GM18861 (cell line): ENCODE data around the gene PVRIG.
"Not testable (repeated sequence)": the region's sequence is repeated elsewhere in the genome, so short reads cannot be mapped to it uniquely, and the experiment has no call there.

Source experiments
- ATAC-seq: cut with Tn5 transposase; IDR thresholded peaks from one replicate; pipeline ENCODE4 v1.9.1; 2021; ENCODE audit not compliant: unreplicated experiment

PVRIG gene

DNA sequence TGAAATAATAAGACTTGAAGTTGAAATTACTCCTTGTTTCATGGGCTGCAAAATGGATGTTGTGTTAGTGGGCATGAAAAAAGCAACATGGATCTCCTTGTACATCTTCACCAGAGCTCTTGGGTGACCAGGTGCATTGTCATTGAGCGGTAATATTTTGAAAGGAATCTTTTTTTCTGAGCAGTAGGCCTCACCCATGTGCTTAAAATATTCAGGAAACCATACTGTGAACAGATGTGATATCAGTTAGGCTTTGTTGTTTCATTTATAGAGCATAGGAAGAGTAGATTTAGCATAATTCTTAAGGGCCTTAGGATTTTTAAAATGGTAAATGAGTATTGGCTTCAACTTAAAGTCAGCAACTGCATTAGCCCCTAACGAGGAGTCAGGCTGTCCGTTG lies 26.8 kb upstream of the PVRIG start:
- no peak for ATAC-seq

DNA sequence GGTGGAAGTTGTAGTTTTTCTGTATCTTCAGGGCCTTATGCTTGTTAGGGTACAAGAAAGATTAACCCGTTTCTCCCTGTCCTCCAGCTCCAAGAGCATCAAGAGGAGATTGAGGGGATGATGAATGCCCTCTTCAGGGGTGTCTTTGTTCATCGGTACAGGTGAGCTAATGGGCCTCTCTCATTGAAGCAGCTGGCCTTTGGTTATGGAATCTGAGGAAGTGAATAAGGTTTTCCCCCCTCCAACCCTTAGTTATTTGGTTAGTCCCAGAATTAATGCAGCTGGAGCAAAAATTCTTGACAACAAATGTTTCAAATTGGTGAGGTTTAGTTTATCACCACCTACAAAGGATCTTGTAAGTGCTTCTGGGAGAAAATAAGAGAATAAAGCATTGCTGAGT lies 24.5 kb upstream of the PVRIG start:
- no peak for ATAC-seq

DNA sequence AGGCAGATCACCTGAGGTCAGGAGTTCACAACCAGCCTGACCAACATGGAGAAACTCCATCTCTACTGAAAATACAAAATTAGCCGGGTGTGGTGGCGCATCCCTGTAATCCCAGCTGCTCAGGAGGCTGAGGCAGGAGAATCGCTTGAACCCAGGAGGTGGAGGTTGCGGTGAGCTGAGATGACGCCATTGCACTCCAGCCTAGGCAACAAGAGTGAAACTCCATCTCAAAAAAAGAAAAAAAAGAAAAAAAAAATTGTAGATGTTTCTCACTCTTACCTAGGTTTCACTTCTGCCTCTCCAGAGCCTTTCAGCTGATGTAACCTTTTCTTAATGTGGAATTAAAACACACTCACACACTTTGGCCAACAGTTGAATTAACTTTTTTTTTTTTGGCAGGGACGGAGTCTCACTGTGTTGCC lies 23.8 kb upstream of the PVRIG start:
- ATAC-seq, result not testable (repeated sequence)

DNA sequence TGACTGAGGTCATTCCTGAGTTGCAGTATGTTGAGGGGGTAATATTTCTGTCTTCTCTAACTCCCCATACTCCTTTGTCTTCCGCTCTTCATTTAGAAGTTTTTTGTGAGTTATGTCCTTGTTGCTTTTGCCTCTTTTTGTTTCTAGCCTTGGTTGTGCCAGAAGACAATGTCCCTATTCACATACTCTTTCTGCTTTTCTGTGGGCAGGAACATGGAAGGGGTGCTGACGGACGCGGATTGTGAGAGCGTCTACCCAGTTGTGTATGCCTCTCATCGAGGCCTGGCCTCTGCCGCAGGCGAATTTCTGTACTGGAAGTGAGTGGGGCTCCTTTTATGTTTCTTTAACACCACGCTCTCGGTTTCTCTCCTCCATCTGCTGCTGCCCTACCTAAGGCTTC lies 21.5 kb upstream of the PVRIG start:
- ATAC-seq, result no peak

DNA sequence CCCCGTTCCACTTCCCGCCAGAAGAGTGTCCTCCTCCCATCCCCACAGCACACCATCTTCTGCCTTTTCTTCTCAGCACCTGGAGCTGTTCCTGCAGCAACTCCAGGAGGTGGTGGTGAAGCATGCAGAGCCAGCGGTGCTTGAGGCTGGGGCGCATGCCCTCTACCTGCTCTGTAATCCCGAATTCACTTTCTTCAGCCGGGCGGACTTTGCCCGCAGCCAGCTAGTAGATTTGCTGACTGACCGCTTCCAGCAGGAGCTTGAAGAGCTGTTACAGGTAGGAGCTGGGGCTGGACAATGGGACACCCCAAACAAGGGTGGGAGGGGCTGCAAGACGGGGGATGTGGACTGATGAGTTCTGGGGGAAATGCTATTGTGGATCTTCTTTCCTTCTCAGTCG lies 19.1 kb upstream of the PVRIG start:
- ATAC-seq, result no peak

DNA sequence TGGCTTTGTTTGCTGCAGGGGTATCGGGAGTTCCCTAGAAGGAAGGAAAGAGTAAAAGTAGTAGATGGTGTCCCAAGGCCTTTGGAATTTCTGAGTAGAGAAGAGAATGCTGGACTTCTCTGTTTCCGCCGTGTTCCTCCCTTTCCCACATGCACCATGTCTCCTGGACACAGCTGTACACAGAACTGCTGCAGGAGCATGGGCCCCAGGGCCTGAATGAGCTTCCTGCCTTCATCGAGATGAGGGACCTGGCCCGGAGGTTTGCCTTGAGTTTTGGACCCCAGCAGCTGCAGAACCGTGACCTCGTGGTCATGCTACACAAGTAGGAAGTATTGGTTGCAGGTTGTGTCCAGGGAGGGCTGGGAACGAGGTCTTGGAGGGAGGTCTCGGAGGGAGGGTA lies 15.3 kb upstream of the PVRIG start:
- no peak for ATAC-seq

DNA sequence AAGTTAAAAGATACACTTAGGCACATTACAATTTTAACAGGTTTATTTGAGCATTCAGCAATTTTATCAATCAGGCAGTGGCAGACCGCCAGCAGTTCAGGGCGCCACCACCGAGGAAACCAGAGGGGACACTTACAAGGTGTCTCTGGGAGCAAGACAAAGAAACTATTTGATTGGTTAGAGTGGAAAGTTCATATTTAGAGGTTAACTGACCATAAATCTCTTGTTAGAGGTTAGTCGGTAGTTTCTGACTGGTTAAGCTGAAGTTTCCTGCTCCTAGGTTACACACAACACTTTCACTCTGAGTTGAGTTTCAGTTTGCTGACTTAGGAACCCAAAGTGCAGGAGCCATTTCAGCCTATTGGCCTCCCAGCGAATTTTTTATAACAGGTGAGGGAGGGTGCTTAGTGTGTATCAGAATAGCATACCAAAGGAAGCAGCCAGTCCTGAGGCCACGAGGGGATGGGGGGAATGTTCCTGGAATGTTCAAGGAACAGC lies 10.8 kb upstream of the PVRIG start:
- ATAC-seq, result peak; percentile 78

DNA sequence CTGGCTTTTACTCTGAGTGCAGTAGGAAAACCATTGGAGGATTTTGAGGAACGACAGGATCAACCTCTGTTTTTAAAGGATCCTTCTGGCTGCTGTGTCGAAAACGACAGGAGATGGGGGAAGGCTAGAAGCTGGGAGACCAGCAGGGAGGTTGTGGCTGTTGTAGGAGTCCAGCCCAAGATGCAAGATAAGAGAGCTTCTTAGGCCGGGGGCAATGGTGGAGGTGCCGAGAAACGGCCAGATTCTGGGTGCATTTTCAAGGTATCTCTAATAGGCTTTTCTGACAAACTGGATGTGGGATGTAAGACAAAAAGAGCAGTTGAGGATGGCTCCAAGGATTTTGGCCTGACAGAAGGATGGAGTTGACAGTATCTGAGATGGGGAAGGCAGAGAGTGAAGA lies 10.3 kb upstream of the PVRIG start:
- ATAC-seq, result no peak

DNA sequence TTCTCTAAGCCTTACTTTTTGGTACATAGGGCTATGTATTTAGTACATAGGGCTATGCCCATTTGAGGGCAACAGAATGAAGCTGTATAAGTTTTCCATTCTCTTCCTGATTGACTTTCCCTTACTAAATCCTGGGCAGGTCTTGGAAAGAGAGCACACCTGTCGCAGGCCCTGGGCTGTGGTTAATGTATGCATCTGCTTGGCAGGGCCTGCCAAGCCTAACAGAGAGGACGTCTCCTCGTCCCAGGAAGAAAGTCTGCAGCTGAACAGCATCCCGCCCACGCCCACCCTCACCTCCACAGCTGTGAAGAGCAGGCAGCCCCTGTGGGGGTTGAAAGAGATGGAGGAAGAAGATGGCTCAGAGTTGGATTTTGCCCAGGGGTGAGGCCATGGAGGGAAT lies 8.9 kb upstream of the PVRIG start:
- no peak for ATAC-seq

DNA sequence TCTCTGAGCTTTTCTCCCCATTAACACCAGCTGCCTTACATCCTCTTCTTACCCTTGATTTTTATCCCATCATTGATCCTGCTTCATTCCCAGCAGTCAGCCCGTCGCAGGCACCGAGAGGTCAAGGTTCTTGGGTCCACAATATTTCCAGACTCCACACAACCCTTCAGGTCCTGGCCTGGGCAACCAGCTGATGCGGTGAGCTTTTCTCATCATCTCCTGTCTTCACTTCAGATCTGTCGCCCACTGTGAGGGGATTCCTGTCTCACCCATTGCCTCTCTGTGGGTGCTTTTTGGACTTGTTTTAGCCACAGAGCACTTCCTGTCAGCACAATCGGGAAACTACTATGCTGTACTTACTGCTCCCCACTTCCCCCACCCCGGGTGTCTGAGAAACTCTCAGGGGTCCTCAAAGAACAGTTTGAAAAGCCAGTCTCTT lies 8.4 kb upstream of the PVRIG start:
- ATAC-seq, result no peak

DNA sequence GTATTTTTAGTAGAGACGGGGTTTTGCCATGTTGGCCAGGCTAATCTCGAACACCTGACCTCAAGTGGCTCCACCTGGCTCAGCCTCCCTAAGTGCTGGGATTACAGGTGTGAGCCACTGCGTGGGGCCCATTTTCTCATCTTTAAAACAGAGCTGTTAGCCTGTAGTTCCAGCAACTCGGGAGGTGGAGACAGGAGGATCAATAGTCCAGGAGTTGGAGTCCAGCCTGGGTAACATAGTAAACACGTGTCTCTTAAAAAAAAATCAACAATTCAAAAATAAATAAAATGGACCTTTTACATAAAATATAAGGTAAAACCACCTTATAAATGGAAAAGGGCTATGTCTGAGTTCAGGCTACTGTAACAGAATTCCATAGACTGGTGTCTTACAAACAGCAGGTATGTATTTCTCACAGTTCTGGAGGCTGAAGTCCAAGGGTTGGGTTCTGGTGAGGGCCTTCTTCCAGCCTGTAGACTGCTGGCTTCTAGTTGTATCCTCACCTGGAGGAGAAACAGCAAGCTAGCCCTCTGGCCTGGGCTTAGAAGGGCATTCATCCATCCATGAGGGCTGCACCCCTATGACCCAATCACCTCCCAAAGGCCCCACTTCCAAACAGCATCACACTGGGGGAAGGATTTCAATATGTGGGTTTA lies 7.0 kb upstream of the PVRIG start:
- ATAC-seq, result no peak

DNA sequence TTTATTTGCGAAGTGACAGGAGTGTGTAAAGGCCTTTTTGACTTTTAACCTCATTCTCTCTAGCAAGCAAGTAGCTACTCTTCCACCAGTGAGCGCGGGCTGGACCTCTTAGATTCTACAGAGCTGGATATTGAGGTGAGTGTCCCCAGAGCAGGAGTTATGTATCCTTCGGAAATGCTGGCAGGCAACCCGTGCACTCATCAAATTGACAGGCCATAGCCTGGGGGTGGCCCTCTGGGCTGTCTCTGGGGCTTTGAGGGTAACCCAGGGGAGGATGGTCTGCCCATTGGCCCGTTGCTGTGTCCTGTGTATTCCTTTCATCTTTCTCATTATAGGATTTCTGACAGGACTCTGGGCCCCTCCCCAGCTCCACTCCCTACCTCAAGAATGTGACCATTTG lies 6.1 kb upstream of the PVRIG start:
- no peak for ATAC-seq

DNA sequence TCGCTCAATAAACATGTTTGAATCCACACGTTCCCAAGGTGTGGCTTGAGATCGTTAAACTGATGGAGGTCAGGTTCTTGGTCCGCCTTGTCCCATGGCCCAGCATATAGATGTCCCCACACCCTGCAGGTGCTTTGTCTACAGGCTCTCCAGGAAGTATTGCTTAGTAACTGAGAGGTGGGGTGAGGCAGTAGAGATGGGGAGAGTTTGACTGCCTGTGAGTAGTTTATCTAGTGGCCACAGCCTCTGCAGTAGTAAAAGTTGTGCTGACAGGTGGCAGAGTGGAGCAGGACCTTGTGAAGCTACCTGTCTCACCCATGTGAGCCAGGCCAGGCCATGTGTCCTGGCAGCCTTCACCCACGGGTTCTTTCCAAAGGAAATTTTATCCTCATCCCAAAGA lies 5.4 kb upstream of the PVRIG start:
- ATAC-seq, result not testable (repeated sequence)

DNA sequence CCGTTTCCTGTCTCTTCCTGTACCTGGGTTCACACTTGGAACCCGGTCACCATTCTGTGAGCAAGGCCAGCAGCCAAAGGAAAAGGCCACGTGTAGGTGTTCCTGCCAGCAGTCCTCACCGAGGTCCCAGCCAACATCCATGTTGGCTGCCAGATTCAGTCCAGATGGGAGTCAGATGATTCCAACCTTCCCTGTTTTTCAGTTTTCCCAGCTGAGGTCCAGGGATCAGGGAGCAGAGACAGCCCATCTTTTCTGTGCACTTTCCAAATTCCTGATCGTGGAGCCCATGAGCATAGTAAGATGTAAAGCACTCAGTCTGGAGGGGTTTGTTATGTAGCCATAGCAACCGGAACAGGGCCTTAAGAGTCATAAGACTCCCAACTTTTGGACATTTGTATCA lies 3.9 kb upstream of the PVRIG start:
- ATAC-seq, result no peak

DNA sequence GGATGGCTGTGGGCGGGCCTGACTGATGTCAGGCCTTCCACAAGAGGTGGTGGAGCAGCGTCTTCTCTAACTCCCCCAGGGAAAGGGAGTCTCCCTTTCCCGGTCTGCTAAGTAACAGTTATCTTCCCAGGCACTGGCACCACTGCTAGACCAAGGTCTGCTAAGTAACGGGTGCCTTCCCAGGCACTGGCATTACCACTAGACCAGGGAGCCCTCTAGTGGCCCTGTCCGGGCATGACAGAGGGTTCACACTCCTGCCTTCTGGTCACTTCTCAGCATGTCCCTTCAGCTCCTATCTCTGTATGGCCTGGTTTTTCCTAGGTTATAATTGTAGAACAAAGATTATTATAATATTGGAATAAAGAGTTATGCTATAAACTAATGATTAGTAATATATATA lies 1.8 kb upstream of the PVRIG start:
- peak; percentile 21 for ATAC-seq

DNA sequence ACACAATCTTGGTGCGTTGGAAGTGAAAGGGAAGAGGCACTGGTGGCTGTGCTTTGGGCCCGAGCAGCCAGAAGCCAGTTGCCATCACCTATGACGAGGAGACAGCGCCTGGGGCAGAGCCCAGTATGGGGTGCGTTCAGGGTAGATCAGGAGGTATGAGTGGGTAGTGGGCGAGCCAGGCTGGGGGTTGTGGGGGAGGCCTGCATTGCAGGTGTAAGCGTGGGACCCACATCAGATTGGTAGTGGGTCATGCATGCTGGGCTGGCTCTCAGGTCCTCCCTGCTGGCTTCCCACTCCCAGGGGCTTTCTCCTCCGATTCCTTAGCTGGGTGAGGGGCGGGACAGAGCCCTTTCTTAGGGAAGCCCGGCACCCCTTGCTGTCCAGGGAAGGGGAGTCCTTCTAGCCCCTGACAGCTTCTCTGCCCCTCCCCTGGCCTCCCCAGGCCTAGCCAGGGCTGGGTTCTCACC lies 445 bp upstream of the PVRIG start:
- ATAC-seq, result no peak

DNA sequence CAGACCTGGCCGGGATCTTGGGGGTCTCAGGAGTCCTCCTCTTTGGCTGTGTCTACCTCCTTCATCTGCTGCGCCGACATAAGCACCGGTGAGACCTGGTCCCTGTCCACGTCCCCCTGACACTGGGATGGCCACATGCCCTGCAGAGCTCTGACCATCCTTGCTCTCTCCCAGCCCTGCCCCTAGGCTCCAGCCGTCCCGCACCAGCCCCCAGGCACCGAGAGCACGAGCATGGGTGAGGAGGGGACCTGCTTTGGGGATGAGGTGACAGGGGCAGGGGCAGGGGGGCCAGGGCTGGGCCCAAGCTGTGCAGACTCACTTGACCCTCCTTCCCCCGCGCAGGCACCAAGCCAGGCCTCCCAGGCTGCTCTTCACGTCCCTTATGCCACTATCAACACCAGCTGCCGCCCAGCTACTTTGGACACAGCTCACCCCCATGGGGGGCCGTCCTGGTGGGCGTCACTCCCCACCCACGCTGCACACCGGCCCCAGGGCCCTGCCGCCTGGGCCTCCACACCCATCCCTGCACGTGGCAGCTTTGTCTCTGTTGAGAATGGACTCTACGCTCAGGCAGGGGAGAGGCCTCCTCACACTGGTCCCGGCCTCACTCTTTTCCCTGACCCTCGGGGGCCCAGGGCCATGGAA lies 959 bp downstream of the PVRIG start:
- ATAC-seq, result no peak

DNA sequence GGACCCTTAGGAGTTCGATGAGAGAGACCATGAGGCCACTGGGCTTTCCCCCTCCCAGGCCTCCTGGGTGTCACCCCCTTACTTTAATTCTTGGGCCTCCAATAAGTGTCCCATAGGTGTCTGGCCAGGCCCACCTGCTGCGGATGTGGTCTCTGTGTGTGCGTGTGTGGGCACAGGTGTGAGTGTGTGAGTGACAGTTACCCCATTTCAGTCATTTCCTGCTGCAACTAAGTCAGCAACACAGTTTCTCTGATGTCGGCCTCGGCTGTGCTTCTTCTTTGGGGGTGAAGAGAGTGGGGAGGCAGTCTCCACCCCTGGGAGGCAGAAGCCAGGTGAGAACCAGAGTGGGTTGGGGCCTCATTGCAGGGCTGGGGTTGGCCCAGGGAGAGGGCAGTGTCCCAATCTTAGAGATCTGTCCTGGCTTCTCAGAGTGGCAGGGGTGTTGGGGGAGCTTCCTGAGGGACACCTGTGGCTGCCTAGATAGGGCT lies 1.5 kb downstream of the PVRIG start:
- ATAC-seq, result peak; percentile 46

DNA sequence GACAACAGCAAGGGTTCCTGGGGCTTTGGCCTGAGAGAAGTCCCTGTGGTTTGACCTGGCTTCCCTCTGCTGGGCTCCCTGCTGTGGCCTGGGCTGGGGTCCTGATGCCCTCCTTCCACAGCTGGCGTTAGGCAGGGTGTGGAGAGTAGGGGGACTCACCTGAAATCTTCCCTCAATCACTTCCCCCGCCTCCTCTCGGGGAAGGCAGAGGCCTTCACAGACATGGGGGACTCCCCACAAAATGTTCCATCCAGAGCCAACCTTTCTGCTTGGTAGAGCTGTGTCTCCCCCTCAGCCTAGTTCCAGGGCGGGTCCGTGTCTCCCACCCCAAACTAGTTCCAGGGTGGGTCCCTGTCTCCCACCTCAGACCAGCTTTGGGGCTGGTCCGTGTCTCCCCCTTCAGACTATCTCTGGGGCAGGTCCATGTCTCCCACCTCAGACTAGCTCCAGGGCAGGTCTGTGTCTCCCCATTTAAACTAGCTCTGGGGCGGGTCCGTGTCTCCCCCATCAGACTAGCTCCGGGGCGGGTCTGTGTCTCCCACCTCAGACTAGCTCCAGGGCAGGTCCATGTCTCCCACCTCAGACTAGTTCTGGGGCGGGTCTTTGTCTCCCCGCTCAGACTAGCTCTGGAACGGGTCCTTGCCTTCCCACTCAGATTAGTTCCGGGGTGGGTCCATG lies 2.2 kb downstream of the PVRIG start:
- ATAC-seq, result no peak

DNA sequence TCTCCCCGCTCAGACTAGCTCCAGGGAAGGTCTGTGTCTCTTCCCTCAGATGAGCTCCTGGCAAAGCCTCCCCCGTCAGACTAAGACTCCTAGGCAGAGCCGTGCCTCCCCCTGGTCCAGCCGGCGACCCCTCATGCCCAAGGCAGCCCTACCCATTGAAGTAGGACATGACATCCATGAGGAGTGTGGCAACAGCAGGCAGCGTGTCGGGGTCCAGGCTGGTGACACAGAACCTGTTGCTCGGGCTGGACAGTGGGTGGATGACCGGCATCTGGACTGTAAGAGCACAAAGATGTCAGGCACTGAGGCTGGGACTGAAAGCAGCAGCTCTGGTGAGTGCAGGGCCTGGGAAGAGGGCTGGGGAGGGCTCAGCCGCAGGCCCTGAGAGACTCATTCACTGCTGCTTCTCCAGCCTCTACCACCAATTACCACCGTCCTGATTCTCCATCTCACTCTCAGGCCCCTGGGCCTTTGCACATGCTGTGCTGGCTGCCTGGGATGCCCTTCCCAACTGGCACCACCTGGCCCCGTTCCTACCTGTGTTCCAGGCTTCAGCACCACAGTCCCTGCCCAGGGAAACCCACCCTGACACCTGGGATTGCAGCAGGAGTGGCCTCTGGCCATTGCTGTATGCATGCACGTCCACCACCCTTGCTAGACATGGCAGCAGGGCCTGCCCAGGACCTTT lies 2.8 kb downstream of the PVRIG start:
- no peak for ATAC-seq

DNA sequence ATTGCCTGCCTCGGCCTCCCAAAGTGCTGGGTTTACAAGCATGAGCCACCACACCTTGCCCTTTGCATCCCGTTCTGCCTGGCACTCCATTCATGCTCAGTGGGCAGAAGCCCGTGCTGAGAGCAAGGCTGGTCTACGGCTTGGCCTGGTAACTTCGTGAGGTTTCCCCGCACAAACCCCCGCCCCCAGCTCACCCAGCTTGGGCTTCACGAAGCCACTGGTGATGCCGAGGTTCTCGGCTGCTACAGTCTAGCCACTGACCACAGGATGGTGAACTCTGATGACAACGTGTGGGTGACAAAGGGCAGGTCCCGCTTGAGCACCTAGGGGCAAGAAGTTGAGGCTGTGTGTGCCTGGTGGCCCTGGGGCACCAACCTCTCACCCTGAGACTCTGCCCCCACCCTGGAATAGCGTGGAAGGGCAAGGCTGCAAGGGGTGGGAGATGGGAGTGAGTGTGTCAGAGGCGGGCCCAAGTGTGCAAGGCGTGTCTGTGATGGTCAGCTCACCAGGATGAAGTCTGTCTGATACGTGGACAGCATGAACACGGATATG lies 3.7 kb downstream of the PVRIG start:
- ATAC-seq, result not testable (repeated sequence)
